Tongue (tissue), 2 donors: ENCODE results near the gene ABCA1. TPM values are rescaled to one million over a fixed set of nuclear protein-coding genes. Genes with fewer than 3 reads are reported as not detected.
"Not testable (repeated sequence)": the region's sequence is repeated elsewhere in the genome, so short reads cannot be mapped to it uniquely, and the experiment has no call there.

Experiments used
- DNase-seq: peaks from one replicate; pipeline ENCODE4 v3.0.0-alpha.2; 2015
- total RNA-seq: library from RNA; depleted of rRNA; stranded (reverse); fragments of >200 nt; gene quantifications from one replicate; pipeline ENCODE4 v1.2.3, GENCODE V29; 2014

ABCA1 gene
- total RNA-seq, 1 donor from 2014 or later, result 23.6 TPM

- no peak for DNase-seq
These were observed 24.3 kb downstream of the ABCA1 start for GRCh38 chr9:104903609-104904008.

DNA sequence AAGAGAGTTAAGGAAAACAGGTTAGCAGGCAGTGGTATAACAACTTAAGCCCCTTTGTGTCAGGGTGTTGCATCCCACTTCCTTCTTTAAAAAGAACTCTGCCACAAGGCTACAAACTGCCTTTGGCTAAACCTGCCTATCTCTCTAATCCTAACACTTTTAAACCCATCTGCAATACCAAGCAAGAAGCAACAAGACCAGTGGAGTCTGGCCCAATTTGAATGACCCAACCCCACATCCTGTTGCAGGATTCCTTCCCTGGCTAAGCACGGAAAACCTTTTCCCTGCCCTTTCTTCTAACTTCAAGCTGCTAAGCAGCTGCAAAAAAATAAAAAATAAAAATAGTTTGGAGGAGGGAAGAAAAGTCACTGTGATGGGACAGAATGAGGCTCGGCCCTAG is 27.1 kb downstream of the ABCA1 start:
- no peak for DNase-seq

DNA sequence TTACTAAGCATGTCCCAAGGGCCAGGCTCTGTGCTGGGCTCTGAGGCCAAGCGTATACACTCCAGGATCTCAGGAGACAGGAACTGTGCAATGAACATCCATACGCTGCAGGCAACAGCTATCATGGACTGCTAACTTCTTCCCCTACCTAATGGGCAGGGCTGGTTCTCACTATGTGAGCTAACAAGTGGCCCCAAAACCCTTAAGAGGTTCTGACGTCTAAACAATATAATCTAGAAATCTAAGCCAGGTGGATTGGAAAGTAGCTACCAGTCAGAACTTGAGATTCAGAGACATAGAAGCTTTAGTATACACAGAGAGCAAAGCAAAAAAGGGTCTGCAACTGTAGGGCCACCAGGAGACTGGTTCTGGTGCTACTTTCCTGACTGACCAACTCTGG is 27.6 kb downstream of the ABCA1 start:
- DNase-seq, result no peak

GRCh38 chr9:104899759-104900247 is 28.2 kb downstream of the ABCA1 start:
- DNase-seq, result no peak

DNA sequence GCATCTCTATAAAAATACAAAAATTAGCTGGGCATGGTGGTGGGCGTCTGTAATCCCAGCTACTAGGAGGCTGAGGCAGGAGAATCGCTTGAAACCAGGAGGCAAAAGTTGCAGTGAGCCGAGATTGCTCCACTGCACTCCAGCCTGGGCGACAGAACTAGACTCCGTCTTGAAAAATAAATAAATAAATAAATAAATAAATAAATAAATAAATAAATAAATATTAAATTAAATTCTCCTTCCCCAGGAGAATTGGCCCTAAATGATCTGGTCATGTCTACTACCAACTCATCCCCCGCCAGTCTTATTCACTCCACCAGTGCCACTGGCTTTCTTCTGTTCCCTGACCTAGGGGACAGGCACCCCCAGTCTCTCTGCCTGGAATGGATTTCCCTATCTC is 29.6 kb downstream of the ABCA1 start:
- DNase-seq, result not testable (repeated sequence)

- no peak for DNase-seq
These were observed 31.8 kb downstream of the ABCA1 start for GRCh38 chr9:104896131-104896530.

GRCh38 chr9:104895572-104895971 is 32.4 kb downstream of the ABCA1 start:
- DNase-seq, result no peak

GRCh38 chr9:104892701-104893100 is 35.3 kb downstream of the ABCA1 start:
- DNase-seq, result no peak

- no peak for DNase-seq
These were observed 37.6 kb downstream of the ABCA1 start for GRCh38 chr9:104890433-104890770.

- no peak for DNase-seq
These were observed 41.9 kb downstream of the ABCA1 start for GRCh38 chr9:104885818-104886709.

- DNase-seq, result no peak
These were observed 44.8 kb downstream of the ABCA1 start for GRCh38 chr9:104883169-104883568.

DNA sequence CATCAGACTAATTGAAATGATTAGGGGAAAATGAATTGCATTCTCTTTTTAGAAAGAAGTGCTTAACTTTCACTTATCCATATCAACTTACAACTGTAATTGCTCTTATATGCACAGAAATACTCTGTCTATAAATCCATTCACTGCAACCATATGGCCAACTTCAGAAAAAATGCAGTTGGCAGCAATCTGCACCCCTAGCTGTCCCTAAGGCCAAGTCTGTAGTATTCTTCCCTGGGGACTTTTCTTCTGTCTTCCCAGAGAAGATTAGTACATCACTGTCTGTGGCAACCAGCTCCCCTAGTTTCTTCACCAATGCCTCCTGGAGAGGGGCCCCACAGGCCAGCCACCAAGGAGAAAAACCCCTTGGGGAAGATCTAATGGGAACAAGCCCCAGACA is 45.4 kb downstream of the ABCA1 start:
- peak; percentile 27 for DNase-seq

GRCh38 chr9:104882086-104882485 is 45.9 kb downstream of the ABCA1 start:
- DNase-seq, result peak; percentile 73

DNA sequence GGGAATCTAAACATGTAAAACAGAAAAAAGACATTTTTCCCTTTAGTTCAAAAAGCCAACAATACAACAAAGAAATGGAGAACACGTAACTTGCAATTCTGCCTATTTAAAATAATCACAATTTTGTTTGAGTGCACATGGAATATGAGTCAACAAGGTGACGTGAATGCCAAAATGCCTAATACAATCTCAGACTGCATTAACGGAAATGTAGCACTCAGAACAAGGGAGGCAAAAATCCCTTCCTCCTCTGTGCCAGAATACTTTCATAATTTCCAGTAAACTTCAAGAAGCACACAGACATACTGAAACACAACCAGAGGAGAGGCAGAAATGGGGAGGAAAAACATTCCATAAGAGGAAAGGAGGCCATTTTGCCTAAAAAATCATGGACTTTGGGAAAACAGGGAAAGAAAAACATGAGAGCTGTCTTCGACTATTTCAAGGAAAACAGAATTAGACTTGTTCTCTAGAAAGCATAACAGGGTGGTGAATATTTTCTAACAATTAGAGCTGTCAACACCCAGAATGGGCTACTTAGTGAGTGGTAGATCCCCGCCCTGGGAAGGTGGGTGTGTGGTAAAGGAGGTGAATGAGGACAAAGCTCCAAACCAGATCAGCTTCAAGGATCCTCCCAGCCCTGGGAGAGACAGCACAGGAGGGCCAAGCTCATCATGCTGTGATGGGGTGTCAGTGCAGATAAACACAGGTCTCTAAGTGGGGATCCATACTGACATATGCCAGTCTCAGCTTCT is 48.2 kb downstream of the ABCA1 start:
- DNase-seq, result peak; percentile 34

DNA sequence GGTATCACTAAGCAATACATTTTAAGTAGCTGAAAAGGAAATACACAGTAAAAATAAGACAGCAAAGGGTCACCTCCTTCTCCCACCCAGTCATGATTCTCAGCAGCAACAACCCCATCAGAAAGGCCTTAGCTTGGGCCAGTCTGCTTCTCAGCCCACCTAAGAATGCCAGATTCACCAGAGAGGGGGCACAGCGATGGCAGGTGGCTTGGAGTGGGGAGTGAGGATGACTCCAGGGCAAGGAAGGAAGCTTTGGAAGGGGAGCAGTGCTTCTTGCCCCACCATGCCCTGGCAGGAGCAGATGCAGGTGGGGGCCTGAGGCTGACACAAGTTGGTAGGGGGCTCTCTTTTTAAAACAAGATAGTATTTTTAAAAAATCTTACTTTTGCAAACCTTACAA is 51.4 kb downstream of the ABCA1 start:
- no peak for DNase-seq

- DNase-seq, result no peak
These were observed 52.1 kb downstream of the ABCA1 start for GRCh38 chr9:104875897-104876296.

GRCh38 chr9:104875320-104875719 is 52.6 kb downstream of the ABCA1 start:
- no peak for DNase-seq

DNA sequence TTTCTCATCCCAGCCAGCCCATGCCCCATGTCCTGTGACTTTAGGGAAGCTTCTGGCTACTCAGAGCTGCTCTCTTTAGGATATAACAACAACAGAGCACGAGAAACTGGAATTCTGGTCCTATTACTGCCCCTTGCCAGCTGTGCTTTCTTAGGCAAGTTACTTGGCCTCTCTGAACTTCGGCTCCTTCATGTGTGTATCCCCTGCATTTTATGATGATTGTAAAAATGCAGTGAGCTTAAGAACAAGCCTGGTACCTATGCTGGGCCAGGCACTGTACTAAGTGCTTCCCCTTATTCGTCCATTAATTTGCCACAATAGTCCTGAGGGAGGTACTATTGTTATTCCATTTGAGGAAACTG is 54.5 kb downstream of the ABCA1 start:
- no peak for DNase-seq

GRCh38 chr9:104872656-104873488 is 55.1 kb downstream of the ABCA1 start:
- peak; percentile 57 for DNase-seq

DNA sequence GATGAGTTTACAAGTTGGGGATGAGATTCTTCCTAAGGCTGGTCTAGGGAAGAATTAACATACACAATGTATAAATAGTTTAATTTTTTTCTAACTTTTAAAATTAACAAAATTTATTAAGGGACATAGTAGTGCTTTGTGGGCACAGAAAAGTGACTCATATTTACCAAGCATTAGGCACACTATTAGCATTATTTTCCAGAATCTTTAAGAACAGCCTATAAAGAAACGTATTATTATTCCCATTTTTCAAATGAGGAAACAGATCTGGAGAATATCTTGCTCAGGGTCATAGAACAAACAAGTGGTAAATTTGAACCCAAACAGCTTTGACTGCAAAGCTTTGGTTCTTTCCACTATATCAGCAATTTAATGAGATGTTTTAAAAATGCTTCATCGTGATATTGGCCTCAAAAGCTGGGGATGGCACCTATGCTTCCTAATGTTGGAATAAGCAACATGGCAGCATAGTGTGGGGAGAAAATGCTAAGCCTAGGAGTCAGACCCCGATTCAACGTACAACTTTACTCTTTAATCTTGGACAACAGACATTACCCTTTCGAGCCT is 55.9 kb downstream of the ABCA1 start:
- DNase-seq, result no peak

DNA sequence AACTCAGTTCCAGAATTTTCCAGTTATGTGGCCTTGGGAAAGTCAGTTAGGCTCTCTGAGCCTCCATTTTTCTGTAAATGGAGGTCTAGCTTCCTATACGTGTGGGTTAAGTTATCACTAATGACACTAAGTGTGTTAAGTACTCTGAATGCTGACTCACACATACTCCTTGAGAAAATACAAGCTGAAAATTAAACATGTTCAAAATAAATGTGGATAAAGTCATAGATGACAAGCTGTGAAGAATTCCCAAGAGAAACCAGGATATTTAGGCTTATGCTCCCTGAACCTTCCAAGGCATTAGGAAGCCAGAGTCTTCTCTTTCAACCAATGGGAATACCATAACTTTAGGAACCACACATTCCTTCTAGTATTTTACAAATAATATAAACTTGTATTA is 58.1 kb downstream of the ABCA1 start:
- DNase-seq, result no peak

- DNase-seq, result peak; percentile 93
These were observed 59.1 kb downstream of the ABCA1 start for GRCh38 chr9:104868687-104869404.
